Measurements from ENCODE around the gene TLX3.
"Not testable (repeated sequence)": the region's sequence is repeated elsewhere in the genome, so short reads cannot be mapped to it uniquely, and the experiment has no call there.

The TLX3 gene

GRCh38 chr5:171344936-171345608, 36.0 kb downstream of the TLX3 start:
- Histone ChIP-seq H3K27ac (ENCODE audit: low read length) (no peak overlapping the region), H3K9ac (ENCODE audit: low read length) (no peak overlapping the region)

GRCh38 chr5:171351536-171352073, 42.6 kb downstream of the TLX3 start:
- no peak overlapping the region for H2AFZ ChIP-seq (ENCODE audit: low read depth, low read length)
- H3K36me3 ChIP-seq (replicated peaks; ENCODE audit: low read depth, low read length) = no peaks in the 10 kb centered on the region
- H3K4me2 ChIP-seq (ENCODE audit: low read length) = no peak overlapping the region
- no peak overlapping the region for H3K4me3 ChIP-seq (ENCODE audit: low read length)
- no peak overlapping the region for H3K9ac ChIP-seq (ENCODE audit: low read length)
- H4K20me1 ChIP-seq (ENCODE audit: insufficient read depth, low read length) = no peaks in the 10 kb centered on the region
- H3K27ac ChIP-seq (ENCODE audit: low read length) = no peak overlapping the region
- no peaks in the 10 kb centered on the region for H3K27me3 ChIP-seq (ENCODE audit: low read depth, low read length)
- no peaks in the 10 kb centered on the region for H3K9me3 ChIP-seq (ENCODE audit: insufficient read depth, low read length)
- TF ChIP-seq EZH2phosphoT487 (IDR thresholded peaks at IDR 0.05; ENCODE audit: low read depth) (no peak), CTCF (IDR thresholded peaks at IDR 0.05; ENCODE audit: low read depth, low read length) (no peak)
- no peaks in the 10 kb centered on the region for H3K79me2 ChIP-seq (ENCODE audit: low read length)
- peaks cover 22% of the 10 kb centered on the region for H3K4me1 ChIP-seq (ENCODE audit: low read length)

More at GRCh38 chr5:171344936-171345608, 36.0 kb downstream of the TLX3 start:
- Histone ChIP-seq H3K79me2 (ENCODE audit: low read length) (no peaks in the 10 kb centered on the region), H3K36me3 (replicated peaks; ENCODE audit: low read depth, low read length) (no peaks in the 10 kb centered on the region), H3K4me1 (ENCODE audit: low read length) (no peaks in the 10 kb centered on the region), H3K4me2 (ENCODE audit: low read length) (no peak overlapping the region), H3K9me3 (ENCODE audit: insufficient read depth, low read length) (no peaks in the 10 kb centered on the region), H2AFZ (ENCODE audit: low read depth, low read length) (no peak overlapping the region), H4K20me1 (ENCODE audit: insufficient read depth, low read length) (no peaks in the 10 kb centered on the region), H3K4me3 (ENCODE audit: low read length) (no peak overlapping the region), H3K27me3 (ENCODE audit: low read depth, low read length) (no peaks in the 10 kb centered on the region)
- TF ChIP-seq CTCF (IDR thresholded peaks at IDR 0.05; ENCODE audit: low read depth, low read length) (no peak), EZH2phosphoT487 (IDR thresholded peaks at IDR 0.05; ENCODE audit: low read depth) (no peak)

- Histone ChIP-seq H3K9me3 (ENCODE audit: insufficient read depth, low read length) (no peaks in the 10 kb centered on the region), H3K27me3 (ENCODE audit: low read depth, low read length) (no peaks in the 10 kb centered on the region), H3K36me3 (replicated peaks; ENCODE audit: low read depth, low read length) (no peaks in the 10 kb centered on the region), H3K4me2 (ENCODE audit: low read length) (peak overlapping the region; percentile 68), H3K79me2 (ENCODE audit: low read length) (no peaks in the 10 kb centered on the region), H3K4me1 (ENCODE audit: low read length) (peaks cover 24% of the 10 kb centered on the region), H3K27ac (ENCODE audit: low read length) (peak overlapping the region; percentile 78), H4K20me1 (ENCODE audit: insufficient read depth, low read length) (no peaks in the 10 kb centered on the region), H3K4me3 (ENCODE audit: low read length) (peak overlapping the region; percentile 57), H3K9ac (ENCODE audit: low read length) (peak overlapping the region; percentile 36; the same call in 1 of the 2 replicates), H2AFZ (ENCODE audit: low read depth, low read length) (peak overlapping the region; percentile 64)
- TF ChIP-seq EZH2phosphoT487 (IDR thresholded peaks at IDR 0.05; ENCODE audit: low read depth) (no peak), CTCF (IDR thresholded peaks at IDR 0.05; ENCODE audit: low read depth, low read length) (no peak)
Measured at GRCh38 chr5:171355302-171355724, 46.3 kb downstream of the TLX3 start.

- Histone ChIP-seq H3K27me3 (ENCODE audit: low read depth, low read length) (no peaks in the 10 kb centered on the region), H3K9ac (ENCODE audit: low read length) (no peak overlapping the region), H2AFZ (ENCODE audit: low read depth, low read length) (no peak overlapping the region), H3K4me3 (ENCODE audit: low read length) (no peak overlapping the region), H3K4me2 (ENCODE audit: low read length) (no peak overlapping the region), H3K79me2 (ENCODE audit: low read length) (no peaks in the 10 kb centered on the region), H3K27ac (ENCODE audit: low read length) (no peak overlapping the region), H3K9me3 (ENCODE audit: insufficient read depth, low read length) (no peaks in the 10 kb centered on the region), H3K4me1 (ENCODE audit: low read length) (peaks cover 25% of the 10 kb centered on the region), H3K36me3 (replicated peaks; ENCODE audit: low read depth, low read length) (no peaks in the 10 kb centered on the region), H4K20me1 (ENCODE audit: insufficient read depth, low read length) (no peaks in the 10 kb centered on the region)
- TF ChIP-seq EZH2phosphoT487 (IDR thresholded peaks at IDR 0.05; ENCODE audit: low read depth) = no peak
- no peak for TF ChIP-seq CTCF (IDR thresholded peaks at IDR 0.05; ENCODE audit: low read depth, low read length)
Measured at GRCh38 chr5:171357843-171358242, 48.8 kb downstream of the TLX3 start.

- H3K27ac ChIP-seq (ENCODE audit: low read length); H3K27me3 ChIP-seq (ENCODE audit: low read depth, low read length); H3K4me3 ChIP-seq (ENCODE audit: low read length); H2AFZ ChIP-seq (ENCODE audit: low read depth, low read length); H3K4me2 ChIP-seq (ENCODE audit: low read length); H3K9ac ChIP-seq (ENCODE audit: low read length); H3K79me2 ChIP-seq (ENCODE audit: low read length); H3K9me3 ChIP-seq (ENCODE audit: insufficient read depth, low read length); H3K36me3 ChIP-seq (replicated peaks; ENCODE audit: low read depth, low read length); H4K20me1 ChIP-seq (ENCODE audit: insufficient read depth, low read length): not testable (repeated sequence)
- peaks cover 19% of the 10 kb centered on the region for H3K4me1 ChIP-seq (ENCODE audit: low read length)
Measured at GRCh38 chr5:171361151-171361550, 52.1 kb downstream of the TLX3 start.

Measured in OCI-LY3 (cell line).